Embryonic facial prominence (tissue), 1 donor: Measurements from ENCODE around the gene TRMT10C.
A peak's percentile ranks its signal among the peaks of the same experiment; 100 is the strongest.
"Not testable (repeated sequence)": the region's sequence is repeated elsewhere in the genome, so short reads cannot be mapped to it uniquely, and the experiment has no call there.

Source experiments
- DNase-seq: peaks from one replicate; pipeline ENCODE4 v3.0.0-alpha.2; 2016; ENCODE audit errors: extremely low spot score

Gene TRMT10C

GRCh38 chr3:101561630-101562328 is at the start of gene TRMT10C:
Gene TRMT10C, plus strand, starts transcription at chr3:101561868. Its CDS starts 2,914 bp downstream, at chr3:101564782.
- peak; percentile 82 for DNase-seq

GRCh38 chr3:101512396-101512645 is 49.3 kb upstream of the TRMT10C start:
- no peak for DNase-seq

DNA sequence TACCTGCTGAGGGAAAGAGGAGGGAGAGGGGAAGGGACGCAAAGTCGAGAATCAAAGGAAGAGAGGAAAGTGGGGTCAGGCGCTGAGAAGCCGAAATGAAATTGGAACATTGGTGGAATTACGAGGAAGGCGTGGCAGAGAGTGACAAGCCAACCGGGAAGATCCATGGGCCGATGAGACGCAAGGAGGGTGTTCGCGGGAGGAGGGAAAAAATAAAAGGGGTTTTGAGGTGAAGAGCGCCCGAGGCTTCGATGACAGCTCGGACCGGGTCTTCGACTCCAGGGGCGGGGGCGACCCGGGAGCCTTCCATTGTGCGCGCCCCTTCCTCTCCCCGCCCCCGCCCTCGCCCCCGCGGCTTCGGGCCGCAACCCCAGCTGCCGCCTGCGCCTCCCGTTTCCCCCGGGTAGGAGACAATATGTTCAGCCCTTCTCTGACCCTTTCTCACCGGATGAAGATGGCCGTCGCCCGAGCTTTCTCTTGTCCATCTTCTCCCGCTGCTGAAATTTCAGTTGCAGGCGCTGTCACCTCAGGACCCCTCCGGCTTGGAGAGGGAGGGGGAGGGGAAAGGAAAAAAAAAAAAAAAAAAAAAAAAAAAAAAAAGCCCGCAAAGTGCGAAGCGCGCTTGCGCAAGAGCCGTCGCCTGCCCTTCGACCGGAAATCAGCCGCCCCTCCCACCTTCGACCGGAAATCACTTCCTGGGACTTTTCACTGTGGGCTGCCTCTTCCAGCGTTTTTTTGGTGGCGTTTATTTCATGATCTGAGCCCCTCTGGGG is 48.8 kb upstream of the TRMT10C start, which contains the start of gene SENP7:
Gene SENP7 (minus strand): TSS at position 567 of the 773 bp plus-strand sequence. CDS start 82 bp downstream, at position 485.
- DNase-seq = peak; percentile 84

GRCh38 chr3:101513419-101513986 is 48.2 kb upstream of the TRMT10C start:
- no peak for DNase-seq

DNA sequence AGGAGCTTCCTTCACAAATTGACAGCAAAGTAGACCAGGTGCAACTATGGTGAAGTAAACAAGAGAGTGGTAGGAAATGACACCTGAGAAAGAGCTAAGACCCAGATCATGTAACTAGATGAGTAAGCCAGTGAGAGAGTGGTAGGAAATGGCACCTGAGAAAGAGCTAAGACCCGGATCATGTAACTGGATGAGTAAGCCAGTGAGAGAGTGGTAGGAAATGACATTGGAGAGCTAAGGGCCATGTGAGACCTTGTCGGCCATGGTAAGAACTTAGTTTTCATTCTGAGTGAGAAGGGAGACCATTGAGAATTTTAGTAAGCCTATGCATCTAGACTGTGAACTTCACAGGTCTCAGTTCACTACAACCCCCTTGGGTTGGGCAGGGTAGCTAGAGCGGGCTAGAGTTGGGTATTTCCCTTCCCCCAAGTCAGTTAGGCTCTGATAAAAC is 43.2 kb upstream of the TRMT10C start:
- no peak for DNase-seq

DNA sequence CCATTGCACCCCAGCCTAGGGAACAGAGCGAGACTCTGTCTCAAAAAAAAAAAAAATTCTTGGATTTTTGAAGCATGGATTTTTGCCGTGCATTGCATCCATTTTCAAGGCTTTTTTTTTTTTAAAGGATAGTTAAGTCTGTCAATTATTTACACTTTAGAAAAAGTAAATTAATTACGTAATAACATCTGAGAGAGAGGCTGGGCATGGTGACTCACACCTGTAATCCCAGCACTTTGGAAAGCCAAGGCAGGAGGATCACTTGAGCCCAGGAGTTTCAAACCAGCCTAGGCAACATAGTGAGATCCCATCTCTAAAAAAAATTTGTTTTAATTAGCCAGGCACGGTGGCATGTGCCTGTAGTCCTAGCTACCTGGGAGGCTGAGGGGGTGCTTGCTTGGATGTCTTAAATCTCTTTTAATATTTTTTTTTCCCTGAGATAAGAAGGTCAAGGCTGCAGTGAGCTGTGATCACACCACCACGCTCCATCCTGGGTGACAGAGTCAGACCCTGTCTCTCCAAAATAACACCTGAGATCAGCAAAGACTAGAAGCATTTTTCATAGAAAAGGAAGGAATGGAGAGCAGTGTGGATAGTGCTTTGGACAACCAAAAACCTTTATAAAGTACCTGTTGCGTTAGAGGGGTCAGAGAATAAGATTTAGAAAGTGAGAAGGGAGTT is 41.8 kb upstream of the TRMT10C start:
- no peak for DNase-seq

- no peak for DNase-seq
Observed at GRCh38 chr3:101521211-101521701, 40.4 kb upstream of the TRMT10C start.

- no peak for DNase-seq
Observed at GRCh38 chr3:101527441-101527840, 34.2 kb upstream of the TRMT10C start.

GRCh38 chr3:101527906-101528305 is 33.8 kb upstream of the TRMT10C start:
- DNase-seq = no peak

DNA sequence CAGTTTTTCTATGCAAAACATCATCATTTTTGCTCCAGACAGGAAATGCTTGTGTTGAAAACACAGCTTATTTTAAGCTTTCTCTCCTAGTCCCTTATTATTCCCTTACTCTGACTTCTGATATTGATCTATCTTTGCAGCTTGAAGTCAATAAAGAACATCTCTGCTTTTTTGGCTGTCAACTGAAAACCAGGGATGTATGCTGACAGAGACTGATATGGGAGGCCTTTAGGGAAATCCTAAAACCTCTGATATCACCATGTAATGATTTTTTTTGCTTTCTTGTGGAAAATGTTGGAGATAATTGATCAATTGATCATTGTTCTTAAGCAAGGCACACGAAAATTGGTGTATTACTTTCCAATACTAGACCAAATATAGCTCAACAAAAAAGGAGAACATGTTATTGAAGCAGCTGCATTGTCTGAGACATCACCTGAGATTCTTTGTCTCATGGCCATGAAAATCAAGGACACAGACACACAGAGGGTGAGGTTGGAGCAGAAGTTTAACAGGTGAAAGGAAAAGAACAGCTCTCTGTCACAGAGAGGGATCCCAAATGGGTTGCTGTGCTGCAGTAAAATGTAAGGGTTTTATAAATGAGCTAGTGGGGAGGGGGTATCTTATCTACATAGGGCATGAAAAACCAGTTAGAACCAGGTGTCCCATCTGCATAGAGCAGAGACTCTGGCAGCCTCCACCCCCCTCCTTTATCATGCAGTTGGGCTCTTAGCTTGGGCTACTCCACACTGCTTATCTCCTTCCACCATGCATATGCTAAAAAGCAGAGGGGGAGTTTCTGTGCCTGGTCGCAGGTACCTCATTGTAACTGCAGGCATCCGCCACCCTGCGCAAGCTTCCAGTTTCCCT is 31.6 kb upstream of the TRMT10C start:
- no peak for DNase-seq

GRCh38 chr3:101530686-101531047 is 31.0 kb upstream of the TRMT10C start:
- DNase-seq = no peak

- DNase-seq = no peak
Observed at GRCh38 chr3:101531473-101532086, 30.1 kb upstream of the TRMT10C start.

DNA sequence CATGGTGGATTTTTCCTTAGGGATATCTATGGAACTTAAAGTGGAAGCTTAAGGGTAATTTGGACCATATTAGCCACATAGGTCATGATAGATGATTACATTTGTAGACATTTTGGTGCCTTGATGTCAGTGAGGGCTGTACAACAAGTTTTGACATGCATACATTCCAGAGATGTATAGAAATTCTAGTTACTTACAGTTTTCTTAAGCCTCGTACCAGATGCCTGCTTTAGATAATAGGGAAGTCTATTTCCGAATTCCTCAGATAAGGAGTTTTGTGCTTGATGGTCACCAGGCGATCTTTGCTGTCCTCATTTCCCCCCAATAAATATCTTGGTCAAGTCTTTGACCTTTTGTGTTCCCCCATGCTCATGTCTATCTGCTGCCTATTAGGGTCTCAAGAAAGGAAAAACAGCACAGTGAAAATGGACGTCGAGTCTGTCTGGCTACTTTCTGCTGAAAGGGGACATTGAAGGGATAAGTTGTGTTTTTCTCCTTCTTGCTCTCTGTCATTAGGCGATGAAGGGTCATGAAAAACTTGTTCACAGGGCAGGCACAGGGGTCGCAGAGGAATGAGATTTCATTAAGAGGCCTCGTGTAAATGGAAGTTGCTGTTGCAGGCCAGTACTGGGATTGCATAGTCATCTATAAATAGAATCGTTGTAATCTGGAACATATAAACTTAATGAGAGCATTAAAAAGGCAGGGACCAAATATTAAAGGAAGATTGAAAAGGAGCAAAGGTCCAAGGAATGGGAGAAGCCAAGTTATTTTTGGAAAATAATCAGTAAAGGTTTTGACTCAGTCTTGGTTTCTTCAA is 28.7 kb upstream of the TRMT10C start:
- DNase-seq = no peak

DNA sequence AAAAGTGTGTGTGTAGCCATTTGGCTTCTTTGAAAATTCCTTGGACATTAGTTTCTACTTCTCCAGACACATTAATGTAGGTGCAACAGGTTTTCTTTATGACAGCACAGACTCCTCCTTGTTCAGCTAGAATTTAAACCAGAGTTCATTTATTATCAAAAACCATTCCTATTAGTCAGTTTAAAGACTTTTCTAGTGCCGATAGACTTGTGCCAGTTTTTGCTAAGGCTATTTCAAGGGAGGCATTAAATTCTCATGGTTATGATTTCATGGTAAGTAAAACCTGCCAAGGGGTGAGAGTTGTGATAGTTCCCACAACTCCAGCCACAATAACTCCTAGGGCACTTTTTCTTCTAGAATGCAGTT is 28.1 kb upstream of the TRMT10C start:
- no peak for DNase-seq

DNA sequence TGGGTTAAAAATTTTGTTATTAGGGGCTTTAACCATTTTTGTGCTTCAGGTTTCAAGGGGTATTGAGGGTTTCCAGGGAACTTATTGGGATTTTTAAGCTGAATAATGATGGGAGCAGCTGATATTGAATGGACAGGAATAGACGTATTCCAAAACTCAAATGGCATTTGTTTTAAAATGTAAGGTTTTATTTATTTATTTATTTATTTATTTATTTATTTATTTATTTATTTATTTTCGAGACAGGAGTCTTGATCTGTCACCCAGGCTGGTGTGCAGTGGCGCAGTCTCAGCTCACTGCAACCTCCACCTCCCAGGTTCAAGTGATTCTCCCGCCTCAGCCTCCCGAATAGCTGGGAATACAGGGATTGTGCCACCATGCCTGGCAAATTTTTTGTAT is 26.4 kb upstream of the TRMT10C start:
- DNase-seq = no peak

GRCh38 chr3:101536266-101536665 is 25.4 kb upstream of the TRMT10C start:
- no peak for DNase-seq

DNA sequence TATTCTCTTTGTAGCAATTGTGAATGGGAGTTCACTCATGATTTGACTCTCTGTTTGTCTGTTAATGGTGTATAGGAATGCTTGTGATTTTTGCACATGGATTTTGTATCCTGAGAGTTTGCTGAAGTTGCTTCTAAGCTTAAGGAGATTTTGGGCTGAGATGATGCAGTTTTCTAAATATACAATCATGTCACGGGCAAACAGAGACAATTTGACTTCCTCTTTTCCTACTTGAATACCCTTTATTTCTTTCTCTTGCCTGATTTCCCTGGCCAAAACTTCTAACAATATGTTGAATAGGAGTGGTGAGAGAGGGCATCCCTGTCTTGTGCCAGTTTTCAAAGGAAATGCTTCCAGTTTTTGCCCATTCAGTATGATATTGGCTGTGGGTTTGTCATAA is 24.7 kb upstream of the TRMT10C start:
- not testable (repeated sequence) for DNase-seq

DNA sequence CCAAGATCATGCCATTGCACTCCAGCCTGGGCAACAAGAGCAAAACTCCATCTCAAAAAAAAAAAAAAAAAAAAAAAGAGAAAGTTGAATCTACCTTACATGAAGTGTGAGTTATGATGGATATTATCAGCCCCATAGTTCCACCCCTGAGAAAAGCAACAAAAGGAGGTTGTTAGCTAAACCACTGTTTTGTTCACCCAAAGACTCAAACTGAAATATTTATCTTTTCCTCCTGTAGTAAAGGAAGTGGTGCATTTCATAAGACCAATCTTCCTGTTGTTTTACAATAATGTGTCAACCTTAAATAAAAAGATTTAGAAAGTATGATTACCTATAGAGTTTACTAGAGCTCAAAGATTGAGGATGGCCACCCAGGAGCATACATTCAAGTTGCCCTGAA is 18.7 kb upstream of the TRMT10C start:
- no peak for DNase-seq

GRCh38 chr3:101544161-101544850 is 17.4 kb upstream of the TRMT10C start:
- no peak for DNase-seq
